SK-N-SH treated with all-trans-retinoic acid at 6 μM for 48 hours (cell line): ENCODE measurements around the gene YEATS4.

Source experiments
- ATAC-seq: fragments of 200-7000 bp; cut with Tn5 transposase; 3 replicates; pipeline ENCODE4 v1.9.1; 2020; ENCODE audit warnings: mild to moderate bottlenecking, moderate library complexity
- BACH2 ChIP-seq: fragments of 250-450 bp; sonication (Bioruptor Pico); IDR thresholded peaks from 2 replicates; pipeline ENCODE4 v1.9.0; 2021; ENCODE audit warnings: mild to moderate bottlenecking, borderline replicate concordance
- CSDC2 ChIP-seq: fragments of 250-450 bp; sonication (Bioruptor Pico); IDR thresholded peaks from 2 replicates; pipeline ENCODE4 v1.5.0; 2020; ENCODE audit warnings: mild to moderate bottlenecking, moderate library complexity
- GLIS3 ChIP-seq: fragments of 250-450 bp; sonication (Bioruptor Pico); IDR thresholded peaks from 2 replicates; pipeline ENCODE4 v1.5.0; 2020; ENCODE audit warnings: mild to moderate bottlenecking, moderate library complexity
- ISL1 ChIP-seq: fragments of 250-450 bp; sonication (Bioruptor Pico); IDR thresholded peaks from 2 replicates; pipeline ENCODE4 v2.1.2; 2022; ENCODE audit warnings: mild to moderate bottlenecking, moderate library complexity
- OSR1 ChIP-seq: fragments of 250-450 bp; sonication (Bioruptor Pico); IDR thresholded peaks from 2 replicates; pipeline ENCODE4 v1.8.0; 2022; ENCODE audit warnings: moderate library complexity, mild to moderate bottlenecking, inconsistent platforms
- PPARA ChIP-seq: fragments of 250-450 bp; sonication (Bioruptor Pico); IDR thresholded peaks from 2 replicates; pipeline ENCODE4 v1.5.0; 2020; ENCODE audit warnings: mild to moderate bottlenecking, borderline replicate concordance
- SNAI2 ChIP-seq: fragments of 250-450 bp; sonication (Bioruptor Pico); IDR thresholded peaks from 2 replicates; pipeline ENCODE4 v1.5.0; 2020; ENCODE audit warnings: mild to moderate bottlenecking, moderate library complexity
- TOX ChIP-seq: fragments of 250-450 bp; sonication (Bioruptor Pico); IDR thresholded peaks from 2 replicates; pipeline ENCODE4 v1.8.0; 2021; ENCODE audit warnings: mild to moderate bottlenecking, moderate library complexity, borderline replicate concordance
- ZC3H10 ChIP-seq: fragments of 250-450 bp; sonication (Bioruptor Pico); IDR thresholded peaks from 2 replicates; pipeline ENCODE4 v1.5.1; 2021; ENCODE audit warnings: mild to moderate bottlenecking, moderate library complexity
- ZFP3 ChIP-seq: fragments of 250-450 bp; sonication (Bioruptor Pico); IDR thresholded peaks from 2 replicates; pipeline ENCODE4 v1.5.0; 2020; ENCODE audit warnings: mild to moderate bottlenecking, moderate library complexity
- ZFP30 ChIP-seq: fragments of 450-650 bp; formaldehyde crosslinking; IDR thresholded peaks from 2 replicates; pipeline ENCODE4 v1.5.0; 2022; ENCODE audit warnings: mild to moderate bottlenecking, moderate library complexity
- ZNF565 ChIP-seq: fragments of 450-650 bp; formaldehyde crosslinking; conservative IDR thresholded peaks from 2 replicates; pipeline ENCODE4 v1.5.0; 2020; ENCODE audit warnings: low read depth, mild to moderate bottlenecking, moderate library complexity
- ZNF70 ChIP-seq: fragments of 450-650 bp; formaldehyde crosslinking; IDR thresholded peaks from 2 replicates; pipeline ENCODE4 v1.5.0; 2020; ENCODE audit warnings: mild to moderate bottlenecking, moderate library complexity
- ZNF8 ChIP-seq: fragments of 450-650 bp; formaldehyde crosslinking; IDR thresholded peaks from 2 replicates; pipeline ENCODE4 v1.5.0; 2020; ENCODE audit warnings: mild to moderate bottlenecking, moderate library complexity
- TF ChIP-seq, protein P1 (sequence below): fragments of 250-450 bp; sonication (Bioruptor Pico); IDR thresholded peaks from 2 replicates; pipeline ENCODE4 v1.5.1; 2020; ENCODE audit warnings: low read depth, mild to moderate bottlenecking, moderate library complexity
- TF ChIP-seq, protein P2 (sequence below): fragments of 250-450 bp; sonication (Bioruptor Pico); IDR thresholded peaks from 2 replicates; pipeline ENCODE4 v1.5.0; 2020; ENCODE audit warnings: mild to moderate bottlenecking, moderate library complexity
- TF ChIP-seq, protein P3 (sequence below): fragments of 250-450 bp; sonication (Bioruptor Pico); IDR thresholded peaks from 2 replicates; pipeline ENCODE4 v1.8.0; 2021; ENCODE audit warnings: low read depth, mild to moderate bottlenecking, moderate library complexity, borderline replicate concordance
- TF ChIP-seq, protein P4 (sequence below): fragments of 250-450 bp; sonication (Bioruptor Pico); IDR thresholded peaks from 2 replicates; pipeline ENCODE4 v1.8.0; 2020; ENCODE audit warnings: mild to moderate bottlenecking, moderate library complexity, borderline replicate concordance

YEATS4 gene

DNA sequence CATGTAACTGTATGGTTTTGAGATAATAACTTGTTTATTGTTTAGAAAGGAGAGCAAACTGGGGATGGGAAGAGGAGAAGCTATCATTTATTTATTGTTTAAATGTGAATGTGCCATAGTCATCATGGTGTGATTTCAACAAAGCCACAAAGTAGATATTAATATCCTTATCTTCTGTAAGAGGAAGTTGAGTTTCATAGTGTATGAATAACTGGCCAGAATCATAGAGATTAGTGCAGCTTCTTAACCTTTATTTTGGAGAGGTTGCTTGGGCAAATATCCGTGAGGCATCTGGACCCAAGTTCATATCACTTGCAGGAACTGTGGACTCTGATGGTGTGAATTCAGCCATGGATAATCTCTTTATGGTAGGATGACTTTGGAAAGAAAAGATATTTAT, 38.2 kb upstream of the YEATS4 start:
- TF ChIP-seq, protein P1, sequence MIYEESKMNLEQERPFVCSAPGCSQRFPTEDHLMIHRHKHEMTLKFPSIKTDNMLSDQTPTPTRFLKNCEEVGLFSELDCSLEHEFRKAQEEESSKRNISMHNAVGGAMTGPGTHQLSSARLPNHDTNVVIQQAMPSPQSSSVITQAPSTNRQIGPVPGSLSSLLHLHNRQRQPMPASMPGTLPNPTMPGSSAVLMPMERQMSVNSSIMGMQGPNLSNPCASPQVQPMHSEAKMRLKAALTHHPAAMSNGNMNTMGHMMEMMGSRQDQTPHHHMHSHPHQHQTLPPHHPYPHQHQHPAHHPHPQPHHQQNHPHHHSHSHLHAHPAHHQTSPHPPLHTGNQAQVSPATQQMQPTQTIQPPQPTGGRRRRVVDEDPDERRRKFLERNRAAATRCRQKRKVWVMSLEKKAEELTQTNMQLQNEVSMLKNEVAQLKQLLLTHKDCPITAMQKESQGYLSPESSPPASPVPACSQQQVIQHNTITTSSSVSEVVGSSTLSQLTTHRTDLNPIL (CRISPR knock-in tag), result no peak
- no peak for TF ChIP-seq OSR1
- no peak for TF ChIP-seq TOX (CRISPR knock-in tag)
- TF ChIP-seq PPARA (CRISPR knock-in tag), result no peak
- TF ChIP-seq, protein P2, sequence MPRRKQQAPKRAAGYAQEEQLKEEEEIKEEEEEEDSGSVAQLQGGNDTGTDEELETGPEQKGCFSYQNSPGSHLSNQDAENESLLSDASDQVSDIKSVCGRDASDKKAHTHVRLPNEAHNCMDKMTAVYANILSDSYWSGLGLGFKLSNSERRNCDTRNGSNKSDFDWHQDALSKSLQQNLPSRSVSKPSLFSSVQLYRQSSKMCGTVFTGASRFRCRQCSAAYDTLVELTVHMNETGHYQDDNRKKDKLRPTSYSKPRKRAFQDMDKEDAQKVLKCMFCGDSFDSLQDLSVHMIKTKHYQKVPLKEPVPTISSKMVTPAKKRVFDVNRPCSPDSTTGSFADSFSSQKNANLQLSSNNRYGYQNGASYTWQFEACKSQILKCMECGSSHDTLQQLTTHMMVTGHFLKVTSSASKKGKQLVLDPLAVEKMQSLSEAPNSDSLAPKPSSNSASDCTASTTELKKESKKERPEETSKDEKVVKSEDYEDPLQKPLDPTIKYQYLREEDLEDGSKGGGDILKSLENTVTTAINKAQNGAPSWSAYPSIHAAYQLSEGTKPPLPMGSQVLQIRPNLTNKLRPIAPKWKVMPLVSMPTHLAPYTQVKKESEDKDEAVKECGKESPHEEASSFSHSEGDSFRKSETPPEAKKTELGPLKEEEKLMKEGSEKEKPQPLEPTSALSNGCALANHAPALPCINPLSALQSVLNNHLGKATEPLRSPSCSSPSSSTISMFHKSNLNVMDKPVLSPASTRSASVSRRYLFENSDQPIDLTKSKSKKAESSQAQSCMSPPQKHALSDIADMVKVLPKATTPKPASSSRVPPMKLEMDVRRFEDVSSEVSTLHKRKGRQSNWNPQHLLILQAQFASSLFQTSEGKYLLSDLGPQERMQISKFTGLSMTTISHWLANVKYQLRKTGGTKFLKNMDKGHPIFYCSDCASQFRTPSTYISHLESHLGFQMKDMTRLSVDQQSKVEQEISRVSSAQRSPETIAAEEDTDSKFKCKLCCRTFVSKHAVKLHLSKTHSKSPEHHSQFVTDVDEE (CRISPR knock-in tag), result no peak
- no peak for TF ChIP-seq CSDC2 (CRISPR knock-in tag)
- TF ChIP-seq ZNF565 (CRISPR knock-in tag), result no peak
- no peak for TF ChIP-seq ZC3H10 (CRISPR knock-in tag)
- no peak for TF ChIP-seq ZFP30 (CRISPR knock-in tag)
- TF ChIP-seq, protein P3, sequence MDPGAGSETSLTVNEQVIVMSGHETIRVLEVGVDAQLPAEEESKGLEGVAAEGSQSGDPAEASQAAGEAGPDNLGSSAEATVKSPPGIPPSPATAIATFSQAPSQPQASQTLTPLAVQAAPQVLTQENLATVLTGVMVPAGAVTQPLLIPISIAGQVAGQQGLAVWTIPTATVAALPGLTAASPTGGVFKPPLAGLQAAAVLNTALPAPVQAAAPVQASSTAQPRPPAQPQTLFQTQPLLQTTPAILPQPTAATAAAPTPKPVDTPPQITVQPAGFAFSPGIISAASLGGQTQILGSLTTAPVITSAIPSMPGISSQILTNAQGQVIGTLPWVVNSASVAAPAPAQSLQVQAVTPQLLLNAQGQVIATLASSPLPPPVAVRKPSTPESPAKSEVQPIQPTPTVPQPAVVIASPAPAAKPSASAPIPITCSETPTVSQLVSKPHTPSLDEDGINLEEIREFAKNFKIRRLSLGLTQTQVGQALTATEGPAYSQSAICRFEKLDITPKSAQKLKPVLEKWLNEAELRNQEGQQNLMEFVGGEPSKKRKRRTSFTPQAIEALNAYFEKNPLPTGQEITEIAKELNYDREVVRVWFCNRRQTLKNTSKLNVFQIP (CRISPR knock-in tag), result no peak
- no peak for TF ChIP-seq ZNF70 (CRISPR knock-in tag)
- TF ChIP-seq GLIS3 (CRISPR knock-in tag), result no peak
- no peak for TF ChIP-seq BACH2 (CRISPR knock-in tag)
- TF ChIP-seq SNAI2 (CRISPR knock-in tag), result no peak
- TF ChIP-seq, protein P4, sequence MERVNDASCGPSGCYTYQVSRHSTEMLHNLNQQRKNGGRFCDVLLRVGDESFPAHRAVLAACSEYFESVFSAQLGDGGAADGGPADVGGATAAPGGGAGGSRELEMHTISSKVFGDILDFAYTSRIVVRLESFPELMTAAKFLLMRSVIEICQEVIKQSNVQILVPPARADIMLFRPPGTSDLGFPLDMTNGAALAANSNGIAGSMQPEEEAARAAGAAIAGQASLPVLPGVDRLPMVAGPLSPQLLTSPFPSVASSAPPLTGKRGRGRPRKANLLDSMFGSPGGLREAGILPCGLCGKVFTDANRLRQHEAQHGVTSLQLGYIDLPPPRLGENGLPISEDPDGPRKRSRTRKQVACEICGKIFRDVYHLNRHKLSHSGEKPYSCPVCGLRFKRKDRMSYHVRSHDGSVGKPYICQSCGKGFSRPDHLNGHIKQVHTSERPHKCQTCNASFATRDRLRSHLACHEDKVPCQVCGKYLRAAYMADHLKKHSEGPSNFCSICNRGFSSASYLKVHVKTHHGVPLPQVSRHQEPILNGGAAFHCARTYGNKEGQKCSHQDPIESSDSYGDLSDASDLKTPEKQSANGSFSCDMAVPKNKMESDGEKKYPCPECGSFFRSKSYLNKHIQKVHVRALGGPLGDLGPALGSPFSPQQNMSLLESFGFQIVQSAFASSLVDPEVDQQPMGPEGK (CRISPR knock-in tag), result no peak
- no peak for TF ChIP-seq ISL1 (CRISPR knock-in tag)
- no peak for TF ChIP-seq ZNF8
- no peak for TF ChIP-seq ZFP3 (CRISPR knock-in tag)
- ATAC-seq, result no peak

DNA sequence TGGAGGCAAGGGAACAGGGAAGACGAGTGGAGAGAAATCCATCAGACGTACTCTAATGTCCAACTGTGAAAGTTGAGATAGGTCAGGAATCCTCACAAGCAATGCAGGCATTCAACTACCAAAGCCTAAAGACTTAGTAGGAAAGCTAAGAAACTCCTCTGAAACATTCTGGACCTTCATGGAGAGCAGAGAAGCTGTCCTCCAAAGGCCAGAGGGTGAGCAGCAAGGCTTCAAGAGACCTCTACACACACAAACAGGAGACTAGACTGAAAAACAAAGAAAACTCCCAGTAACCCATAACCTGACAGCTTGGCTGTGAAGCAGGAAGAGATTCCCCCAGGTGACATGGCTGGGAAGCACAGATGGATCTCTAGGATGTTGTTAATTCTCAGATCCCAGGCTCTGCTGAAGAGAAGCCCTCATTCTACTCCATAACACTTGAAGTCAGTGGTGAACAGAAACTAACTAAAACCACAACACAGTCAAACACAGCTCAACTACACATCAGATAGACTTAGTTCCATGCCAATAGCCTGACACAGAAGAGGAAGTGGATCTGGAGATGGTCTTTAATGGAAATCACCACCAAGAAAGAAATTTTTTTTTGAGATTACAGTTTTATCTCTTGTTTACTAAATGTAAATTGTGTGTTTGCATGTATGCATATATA, 34.6 kb upstream of the YEATS4 start:
- TF ChIP-seq PPARA (CRISPR knock-in tag), result no peak
- TF ChIP-seq, protein P4 (CRISPR knock-in tag), result no peak
- ATAC-seq, result no peak

DNA sequence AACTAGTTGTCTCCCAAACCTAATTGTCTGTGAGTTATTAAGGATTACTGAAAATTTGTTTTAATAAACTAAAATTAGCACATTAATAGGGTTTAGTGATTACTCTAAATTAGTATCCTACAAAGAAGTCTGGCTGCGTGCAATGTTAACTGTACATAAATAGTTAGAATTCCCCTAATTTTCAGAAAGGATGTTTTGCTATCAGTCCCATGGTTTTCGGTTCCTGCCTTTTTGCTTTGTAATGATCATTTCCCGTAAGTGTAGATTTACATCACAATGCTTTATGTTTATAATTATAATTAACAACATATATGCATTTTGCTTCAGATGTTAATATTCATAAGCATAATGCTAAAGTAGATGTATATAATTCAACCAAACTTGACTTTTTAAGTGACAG, 31.1 kb upstream of the YEATS4 start:
- no peak for TF ChIP-seq SNAI2 (CRISPR knock-in tag)
- no peak for TF ChIP-seq ZNF565 (CRISPR knock-in tag)
- no peak for TF ChIP-seq TOX (CRISPR knock-in tag)
- no peak for TF ChIP-seq CSDC2 (CRISPR knock-in tag)
- ATAC-seq, result no peak
